ENCODE data around the gene HDDC3. TPM values are rescaled to one million over a fixed set of nuclear protein-coding genes. Genes with fewer than 3 reads are reported as not detected.

HDDC3 gene
- total and polyA plus RNA-seq, 9 of the 15 experiments (the other 6 are each of a cell fraction or from before 2014, with no cell fraction given) = 14.9 to 55.8 (median 36.9) TPM

- no peak for TF ChIP-seq MEF2A (IDR thresholded peaks at IDR 0.05; ENCODE audit: control insufficient read depth, low read depth, low read length)
- TF ChIP-seq DDX20 (tag; IDR thresholded peaks at IDR 0.05; ENCODE audit: low read depth) = no peak
- no peak; the same call in 1 of the 2 replicates for TF ChIP-seq ARID4B (CRISPR knock-in tag; IDR thresholded peaks at IDR 0.05)
- TF ChIP-seq WHSC1 (IDR thresholded peaks at IDR 0.05; ENCODE audit: low read length) = no peak
- no peak for TF ChIP-seq KLF16 (IDR thresholded peaks at IDR 0.05)
- TF ChIP-seq YY1 (IDR thresholded peaks at IDR 0.05; ENCODE audit: borderline replicate concordance in 1 of 3, control insufficient read depth in 1 of 3, extremely low read depth in 1 of 3, insufficient read depth in 3 of 3, insufficient read length in 1 of 3, insufficient replicate concordance in 2 of 3, low read depth in 1 of 3, low read length in 2 of 3) = peak in 1 of 3 experiments; percentile 55
- TF ChIP-seq RB1 (IDR thresholded peaks at IDR 0.05; ENCODE audit: low read depth) = peak; percentile 63
- no peak for TF ChIP-seq KAT2B (IDR thresholded peaks at IDR 0.05; ENCODE audit: low read depth, low read length)
- no peak for TF ChIP-seq ZNF146 (CRISPR knock-in tag; IDR thresholded peaks at IDR 0.05; ENCODE audit: unreplicated experiment)
- peak; percentile 43; the same call in 1 of the 2 replicates for TF ChIP-seq EP400 (IDR thresholded peaks at IDR 0.05)
- TF ChIP-seq CHCHD3 (CRISPR knock-in tag; IDR thresholded peaks at IDR 0.05) = no peak
- no peak for TF ChIP-seq HDAC3 (IDR thresholded peaks at IDR 0.05; ENCODE audit: borderline replicate concordance, partially characterized antibody)
- TF ChIP-seq SAP30 (IDR thresholded peaks at IDR 0.05; ENCODE audit: borderline replicate concordance, insufficient read depth, low read depth, low read length, poor library complexity, severe bottlenecking) = no peak
- peak in 1 of 2 experiments; percentile 7 for TF ChIP-seq E2F6 (IDR thresholded peaks at IDR 0.05; ENCODE audit: borderline replicate concordance in 1 of 2, extremely low read depth in 1 of 2, insufficient read depth in 1 of 2, insufficient read length in 1 of 2, low read depth in 1 of 2, low read length in 1 of 2, poor library complexity in 1 of 2, severe bottlenecking in 1 of 2)
- TF ChIP-seq HNRNPUL1 (IDR thresholded peaks at IDR 0.05; ENCODE audit: low read length) = no peak
- no peak for TF ChIP-seq ZNF561 (CRISPR knock-in tag; conservative IDR thresholded peaks at IDR 0.05)
- no peak for TF ChIP-seq LCOR (CRISPR knock-in tag; IDR thresholded peaks at IDR 0.05)
- 0 out of 2 replicates have a peak, but pooled peaks have one; percentile 34 for TF ChIP-seq TRIM28 (IDR thresholded peaks at IDR 0.05)
- no peak for TF ChIP-seq GTF2A2 (tag; IDR thresholded peaks at IDR 0.05)
- TF ChIP-seq SRSF1 (IDR thresholded peaks at IDR 0.05; ENCODE audit: low read depth, low read length) = no peak
- no peak for TF ChIP-seq ZKSCAN3 (CRISPR knock-in tag; IDR thresholded peaks at IDR 0.05)
- TF ChIP-seq ZNF124 (CRISPR knock-in tag; IDR thresholded peaks at IDR 0.05) = no peak
- peak; percentile 22; the same call in 1 of the 2 replicates for TF ChIP-seq SMARCA4 (IDR thresholded peaks at IDR 0.05)
These were observed 30.1 kb downstream of the HDDC3 start (continued) for GRCh38 chr15:90902040-90902839.
